Panc1 (cell line): ENCODE measurements around the gene KNDC1. TPM values are rescaled to one million over a fixed set of nuclear protein-coding genes. Genes with fewer than 3 reads are reported as not detected.

ENCODE experiments used
- ATAC-seq: fragments of 200-7000 bp; cut with Tn5 transposase; 2 replicates; pipeline ENCODE4 v1.9.1; 2020; ENCODE audit warnings: mild to moderate bottlenecking, moderate library complexity
- BruUV-seq: library from RNA; stranded (reverse); fragments of 400-500 nt; replicated peaks from 2 replicates; lab custom pipeline; 2021; lab: Mats Ljungman, UMichigan
- CTCF ChIA-PET: fragments of 300-600 bp; sonication (Branson Sonifier 250); formaldehyde crosslinking; loops from one replicate; lab custom pipeline; 2022; ENCODE audit warnings: antibody characterized with exemption; lab: Charles Lee
- POLR2A ChIA-PET: fragments of 300-600 bp; sonication (Branson Sonifier 250); formaldehyde crosslinking; loops from one replicate; lab custom pipeline; 2022; ENCODE audit warnings: antibody characterized with exemption; lab: Charles Lee
- DNase-seq: peaks from one replicate; pipeline ENCODE4 v3.0.0-alpha.2; 2010; ENCODE audit warnings: low read depth, low spot score
- H3K27ac ChIP-seq: 2 replicates; pipeline ENCODE4 v1.5.1; 2011; ENCODE audit warnings: mild to moderate bottlenecking, low read length, inconsistent platforms
- H3K27me3 ChIP-seq: fragments of 200-500 bp; sonication (Bioruptor generic); 2 replicates; pipeline ENCODE4 v1.6.0; 2014; ENCODE audit warnings: low read length, inconsistent platforms; ENCODE audit not compliant: control insufficient read depth, insufficient read depth
- H3K36me3 ChIP-seq: fragments of 200-500 bp; sonication (Bioruptor generic); 2 replicates; pipeline ENCODE4 v1.5.1; 2014; ENCODE audit warnings: inconsistent platforms, mild to moderate bottlenecking, low read length, moderate library complexity; ENCODE audit not compliant: control insufficient read depth, insufficient read depth
- H3K4me1 ChIP-seq: 2 replicates; pipeline ENCODE4 v1.5.1; 2011; ENCODE audit warnings: inconsistent platforms, mild to moderate bottlenecking, low read length, moderate library complexity; ENCODE audit not compliant: control insufficient read depth, insufficient read depth
- H3K4me3 ChIP-seq, 2 experiments: 2 replicates each; pipeline ENCODE4 v1.5.1; 2011 to 2012; ENCODE audit warnings: low read depth in 2 of 2, low read length in 2 of 2, mild to moderate bottlenecking in 2 of 2, inconsistent platforms in 1 of 2, moderate library complexity in 1 of 2
- H3K9me3 ChIP-seq: fragments of 200-500 bp; sonication (Bioruptor generic); 2 replicates; pipeline ENCODE4 v1.5.1; 2014; ENCODE audit warnings: low read depth, mild to moderate bottlenecking, inconsistent platforms, low read length, moderate library complexity; ENCODE audit not compliant: control insufficient read depth, insufficient read depth
- CTCF ChIP-seq: fragments of 450-650 bp; IDR thresholded peaks from 2 replicates; pipeline ENCODE4 v1.5.1; 2017; ENCODE audit warnings: mild to moderate bottlenecking
- POLR2AphosphoS5 ChIP-seq: IDR thresholded peaks from 2 replicates; pipeline ENCODE4 v1.6.1; 2012; ENCODE audit warnings: mild to moderate bottlenecking, low read depth, low read length, moderate library complexity
- REST ChIP-seq, 2 experiments: IDR thresholded peaks; 2 replicates each; pipeline ENCODE4 v1.6.1; 2011 to 2012; ENCODE audit warnings: low read depth in 2 of 2, control low read depth in 1 of 2, low read length in 1 of 2, mild to moderate bottlenecking in 1 of 2, moderate library complexity in 1 of 2; ENCODE audit not compliant: insufficient read depth in 1 of 2
- SIN3A ChIP-seq: IDR thresholded peaks from 2 replicates; pipeline ENCODE4 v1.6.1; 2012; ENCODE audit warnings: low read depth, mild to moderate bottlenecking, low read length, moderate library complexity, borderline replicate concordance; ENCODE audit not compliant: insufficient read depth
- TCF7L2 ChIP-seq: IDR thresholded peaks from 2 replicates; pipeline ENCODE4 v1.6.1; 2011; ENCODE audit warnings: mild to moderate bottlenecking, low read depth, low read length, inconsistent platforms
- in situ Hi-C: cut with HindIII; loops from 2 replicates; pipeline ENCODE4 v1.10.0; 2016; ENCODE audit warnings: low sequenced_read_pairs, low pct_unique_long_range_greater_than_20kb
- intact Hi-C: fragments of 100-400 bp; cut with micrococcal nuclease; formaldehyde crosslinking; loops from one replicate; pipeline ENCODE4 v1.10.0; 2022; ENCODE audit not compliant: unreplicated experiment
- total RNA-seq: library from RNA; stranded (reverse); gene quantifications from one replicate; pipeline ENCODE4 v1.2.1, GENCODE V29; 2021; ENCODE audit not compliant: unreplicated experiment

The KNDC1 gene
- total RNA-seq, 1 experiment from 2014 or later, result 2.6 TPM

DNA sequence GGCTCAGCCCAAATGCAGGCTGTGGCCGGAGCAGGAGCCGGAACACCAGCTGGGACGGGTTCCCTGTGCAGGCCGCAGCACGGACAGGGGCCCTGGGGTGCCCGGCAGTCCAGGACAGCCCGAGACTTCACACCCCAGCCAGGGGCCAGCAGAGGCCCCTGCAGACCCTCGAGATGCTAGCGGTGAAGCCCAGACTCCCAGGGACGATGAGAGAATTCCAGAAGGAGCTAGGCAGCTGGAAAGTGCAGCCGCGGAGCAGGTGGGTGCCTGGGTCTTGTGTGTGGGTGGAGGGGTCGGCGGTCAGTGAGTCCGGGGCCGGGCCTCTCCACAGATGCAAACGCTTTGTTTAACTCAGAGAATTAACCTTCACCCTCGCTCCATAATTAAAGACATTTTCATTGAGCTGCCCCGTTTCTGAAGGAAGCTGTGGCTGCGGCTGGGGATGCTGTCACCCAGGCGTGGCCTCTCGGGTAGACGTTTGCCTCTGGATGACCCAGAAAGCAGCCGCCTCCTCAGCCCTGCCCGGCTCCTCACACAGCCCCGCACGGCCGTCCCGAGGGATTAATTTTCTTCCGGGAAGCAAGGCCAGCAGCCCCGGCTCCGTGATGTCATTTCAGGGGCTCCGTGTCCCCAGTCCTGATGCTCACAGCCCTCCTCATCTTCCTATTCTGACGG is 26.5 kb downstream of the KNDC1 start:
- intact Hi-C loops, result no loop called here
- no peak for ATAC-seq
- TF ChIP-seq CTCF (no peak), POLR2AphosphoS5 (no peak), TCF7L2 (no peak), SIN3A (no peak), REST (IDR thresholded peaks at IDR 0.05; ENCODE audit: insufficient read depth in 1 of 2, low read depth in 2 of 2, low read length in 1 of 2) (no peak)
- no peaks in the 10 kb centered on the region for H3K27me3 ChIP-seq
- no TSS peak for BruUV-seq
- H3K9me3 ChIP-seq, result no peaks in the 10 kb centered on the region
- ChIA-PET POLR2A (interaction anchor here (0.7 kb wide), 1 partner anchor 619 kb away, joined by 8 read pairs; no protein-coding TSS in a partner anchor), CTCF (no interaction called here)
- DNase-seq, result no peak
- H3K4me1 ChIP-seq, result no peaks in the 10 kb centered on the region
- in situ Hi-C loops, result no loop called here
- no peaks in the 10 kb centered on the region for H3K36me3 ChIP-seq
- no peak overlapping the region for H3K4me3 ChIP-seq
- H3K27ac ChIP-seq, result no peak overlapping the region

GRCh38 chr10:133187091-133187905 is 27.3 kb downstream of the KNDC1 start:
- no peaks in the 10 kb centered on the region for H3K4me1 ChIP-seq
- H3K4me3 ChIP-seq, result no peak overlapping the region
- no TSS peak for BruUV-seq
- ATAC-seq (no peak; the same call in 1 of the 2 replicates), DNase-seq (no peak)
- H3K27me3 ChIP-seq, result no peaks in the 10 kb centered on the region; the same call in 1 of the 2 replicates
- ChIA-PET CTCF (no interaction called here), POLR2A (interaction anchor here (0.6 kb wide), 1 partner anchor 25 kb away, joined by 4 read pairs; no protein-coding TSS in a partner anchor)
- TF ChIP-seq TCF7L2 (no peak), REST (IDR thresholded peaks at IDR 0.05; ENCODE audit: insufficient read depth in 1 of 2, low read depth in 2 of 2, low read length in 1 of 2) (no peak), POLR2AphosphoS5 (no peak), CTCF (no peak), SIN3A (no peak)
- in situ Hi-C loops, result no loop called here
- intact Hi-C loops, result no loop called here
- H3K9me3 ChIP-seq, result no peaks in the 10 kb centered on the region
- H3K27ac ChIP-seq, result no peak overlapping the region
- H3K36me3 ChIP-seq, result no peaks in the 10 kb centered on the region
